Right lobe of liver (tissue), 5 donors: Measurements from ENCODE around the gene C3AR1. TPM values are rescaled to one million over a fixed set of nuclear protein-coding genes. Genes with fewer than 3 reads are reported as not detected.

Source experiments
- total RNA-seq, 6 experiments: library from RNA; depleted of rRNA in 2 of 6; stranded (reverse); fragments of >200 nt in 2 of 6; fragmentation: NEBNext Ultra II Directional in 3 of 6; extraction: Animal tissue kit (Norgen Biotek cat#: 25700) in 3 of 6; gene quantifications; one replicate each; pipeline versions ENCODE4 v1.1.0 to v1.2.4, GENCODE V29; 2016 to 2023
- donor health status: DM: no; HTN: no; CAD: no.
- donor health status: DM: no; HTN: no; CAD: no.
- donor health status: DM: no; HTN: yes; CAD: no.
- donor health status: DM: no; HTN: yes; CAD: no.

C3AR1 gene
- total RNA-seq, 6 experiments from 2014 or later = 2.0 to 11.9 (median 3.8) TPM

Other genes starting within 250 kb of the C3AR1 start
- 100 to 1,000 TPM in 1 of 6 experiments, 1 to 10 TPM in 2, under 1 TPM in 3; 0.18 to 110 (median 0.95) TPM for gene SLC2A14, start 193.4 kb downstream of the C3AR1 start, total RNA-seq
- gene SLC2A3, start 130.2 kb downstream of the C3AR1 start, total RNA-seq = 10 to 100 TPM in 2 of 6 experiments, 1 to 10 TPM in 4; 6.6 to 53.5 (median 8.4) TPM
- gene FOXJ2, start 33.6 kb downstream of the C3AR1 start, total RNA-seq = 1 to 10 TPM; 4.4 to 5.7 (median 4.8) TPM
- 10 to 100 TPM; 12.9 to 32.1 (median 17.1) TPM for gene NECAP1, start 15.9 kb upstream of the C3AR1 start, total RNA-seq
- 1 to 10 TPM in 1 of 6 experiments, under 1 TPM in 4, not detected in 1; 0.25 to 1.3 (median 0.63) TPM for gene CLEC4A, start 57.3 kb upstream of the C3AR1 start, total RNA-seq
- not detected for gene ZNF705A, start 90.7 kb upstream of the C3AR1 start, total RNA-seq
- gene FAM90A1, start 161.3 kb upstream of the C3AR1 start, total RNA-seq = under 1 TPM in 1 of 6 experiments, not detected in 5; 0.07 TPM